ENCODE results near the gene PMPCA. TPM values are rescaled to one million over a fixed set of nuclear protein-coding genes. Genes with fewer than 3 reads are reported as not detected.
A peak's percentile ranks its signal among the peaks of the same experiment; 100 is the strongest.

Gene PMPCA
- total RNA-seq, 2 experiments from 2014 or later: 69.2 to 73.7 TPM

DNA sequence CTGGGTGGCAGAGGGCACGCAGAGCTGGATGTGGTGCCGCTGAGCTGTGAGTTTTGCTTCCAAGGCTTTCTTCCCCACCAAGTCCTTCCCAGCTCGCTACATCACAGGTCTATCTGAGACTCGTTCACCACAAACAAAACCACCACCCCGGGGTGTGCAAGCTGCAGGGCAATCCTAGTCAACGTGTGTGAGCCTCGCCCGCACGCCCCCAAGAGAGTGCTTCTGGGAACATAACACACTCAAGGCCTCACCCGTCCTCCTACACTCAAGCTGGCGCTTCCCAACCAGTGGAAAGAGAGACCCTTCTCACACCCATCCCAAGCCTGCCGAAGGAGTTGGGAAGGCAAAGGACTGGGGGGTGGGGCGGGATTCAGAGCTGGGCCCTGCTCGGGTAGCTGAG is 21.1 kb upstream of the PMPCA start:
- Mint-ChIP-seq H3K4me1 (ENCODE audit: low read depth) (peaks cover 2% of the 10 kb centered on the region), H3K9me3 (no peaks in the 10 kb centered on the region), H3K4me3 (no peak overlapping the region), H3K27ac (no peak overlapping the region), H3K36me3 (ENCODE audit: low read depth) (peaks cover 38% of the 10 kb centered on the region), H3K27me3 (ENCODE audit: low read depth) (no peaks in the 10 kb centered on the region)
- intact Hi-C loops (cut with micrococcal nuclease): no loop called here
- CTCF ChIA-PET: interaction anchor here (0.6 to 1.5 kb wide), 5 partner anchors 8 to 26 kb away, joined by 3 to 5 read pairs (median 3); partner anchors contain the start of gene DNLZ
- DNase-seq: no peak

DNA sequence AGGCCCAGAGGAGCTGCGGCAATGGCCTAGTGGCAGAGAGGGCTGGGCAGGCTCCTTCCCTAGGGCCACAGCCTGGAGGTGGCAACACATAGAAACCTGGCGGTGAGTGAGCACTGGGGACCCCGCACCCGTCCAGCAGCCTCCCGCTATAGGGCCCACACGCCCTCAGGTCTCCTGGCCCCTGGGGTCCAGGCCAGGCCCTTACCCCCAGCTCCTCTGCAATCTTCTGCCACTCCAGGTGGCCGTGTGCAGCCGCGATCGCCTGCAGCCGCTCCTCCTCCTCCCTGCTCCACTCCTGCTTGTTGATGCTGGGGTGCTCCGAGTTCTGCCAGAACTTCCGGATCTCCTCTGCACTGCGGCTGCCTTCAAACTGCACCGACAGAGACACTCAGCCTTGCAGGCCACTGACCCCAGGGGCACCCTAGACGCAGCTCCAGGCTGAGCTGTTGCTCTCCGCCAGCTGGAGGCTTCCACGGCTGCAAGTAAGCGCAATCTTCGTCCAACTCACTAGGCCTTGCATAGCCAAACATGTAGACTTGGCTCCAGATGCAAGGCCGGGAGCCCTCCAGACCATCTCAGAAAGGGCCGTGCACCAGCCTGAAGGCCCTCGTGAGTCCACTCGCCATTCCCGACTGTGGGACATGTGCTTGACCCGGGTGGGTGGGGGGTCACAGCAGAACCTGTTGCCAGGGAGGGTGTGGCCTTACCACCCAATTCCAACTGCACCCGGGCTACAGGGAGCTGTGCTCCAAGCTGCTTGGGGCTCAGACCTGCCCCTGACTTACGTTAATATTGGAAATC is 18.5 kb upstream of the PMPCA start:
- intact Hi-C loops (cut with micrococcal nuclease): no loop called here
- H3K36me3 Mint-ChIP-seq (ENCODE audit: low read depth): peaks cover 34% of the 10 kb centered on the region
- H3K4me1 Mint-ChIP-seq (ENCODE audit: low read depth): peaks cover 1% of the 10 kb centered on the region
- DNase-seq: no peak
- CTCF ChIA-PET: interaction anchor here (0.8 to 1.2 kb wide), 2 partner anchors 11 to 19 kb away, joined by 3 to 4 read pairs; no protein-coding TSS in a partner anchor
- no peaks in the 10 kb centered on the region for H3K27me3 Mint-ChIP-seq (ENCODE audit: low read depth)
- H3K9me3 Mint-ChIP-seq: no peaks in the 10 kb centered on the region
- H3K27ac Mint-ChIP-seq: no peak overlapping the region
- no peak overlapping the region for H3K4me3 Mint-ChIP-seq

DNA sequence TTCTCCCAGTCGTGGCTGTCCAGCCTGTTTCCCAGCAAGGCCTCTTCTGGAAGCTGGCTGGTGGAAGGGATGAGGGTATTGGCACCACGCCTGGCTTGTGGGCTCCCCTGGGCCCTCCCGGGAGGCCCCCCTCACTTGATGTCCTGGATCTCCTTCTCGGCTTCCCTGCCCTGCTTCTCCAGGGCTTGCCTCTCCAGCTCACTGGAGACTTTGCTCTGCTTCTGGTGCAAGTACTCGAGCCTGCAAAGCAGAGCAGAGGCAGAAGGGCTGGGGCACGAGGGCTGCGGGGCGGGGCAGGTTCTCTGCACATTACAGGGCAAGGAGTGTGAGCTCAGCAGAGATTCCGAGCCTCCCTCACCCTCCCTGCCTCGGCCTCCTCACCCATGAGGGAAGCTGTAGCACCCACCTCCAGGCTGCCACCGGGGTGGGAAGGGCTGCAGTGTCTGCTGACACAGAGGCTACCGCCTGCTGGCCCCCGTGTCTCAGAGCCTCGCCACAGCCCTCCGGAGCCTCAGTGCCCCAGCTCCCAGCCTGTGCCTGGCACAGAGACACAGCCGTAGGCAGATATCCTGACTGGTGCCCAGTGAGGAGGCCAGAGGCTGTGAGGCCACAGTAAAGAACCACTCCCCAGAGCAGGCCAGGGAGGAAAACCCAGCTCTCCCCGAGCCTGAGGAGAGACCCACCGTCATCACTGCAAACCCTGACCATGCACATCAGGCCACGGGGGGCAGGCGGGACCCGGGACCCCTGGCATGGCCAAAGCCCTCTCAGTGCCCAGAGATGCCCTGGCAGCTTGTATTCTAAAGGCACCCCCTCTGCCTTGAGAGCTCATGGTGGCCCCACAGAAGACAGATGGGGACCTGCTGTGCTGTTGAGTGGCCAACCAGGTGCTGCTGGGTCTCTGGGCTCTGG is 17.7 kb upstream of the PMPCA start:
- Mint-ChIP-seq H3K9me3 (no peaks in the 10 kb centered on the region), H3K27ac (no peak overlapping the region), H3K4me3 (no peak overlapping the region), H3K4me1 (ENCODE audit: low read depth) (peaks cover 4% of the 10 kb centered on the region), H3K27me3 (ENCODE audit: low read depth) (no peaks in the 10 kb centered on the region), H3K36me3 (ENCODE audit: low read depth) (peaks cover 31% of the 10 kb centered on the region)
- intact Hi-C loops (cut with micrococcal nuclease): no loop called here
- no peak for DNase-seq
- CTCF ChIA-PET: no interaction called here

DNA sequence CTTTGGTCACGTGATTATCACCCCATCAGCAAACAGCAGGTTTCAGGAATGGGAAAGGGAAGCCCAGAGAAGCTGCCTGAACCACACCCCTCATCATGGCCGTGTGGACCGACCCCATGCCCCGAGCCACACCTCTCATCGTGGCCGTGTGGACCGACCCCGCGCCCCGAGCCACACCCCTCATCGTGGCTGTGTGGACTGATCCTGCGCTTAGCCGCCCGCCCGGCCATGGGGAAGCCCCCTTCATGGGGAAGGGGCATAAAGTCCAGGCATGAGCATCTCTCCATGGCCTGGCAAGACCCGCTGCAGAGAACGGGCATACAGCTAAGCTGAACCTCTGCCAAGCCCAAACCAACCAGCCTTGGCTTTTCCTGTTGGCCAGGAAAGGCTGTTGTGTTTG is 16.9 kb upstream of the PMPCA start:
- no peaks in the 10 kb centered on the region for H3K27me3 Mint-ChIP-seq (ENCODE audit: low read depth)
- peaks cover 31% of the 10 kb centered on the region for H3K36me3 Mint-ChIP-seq (ENCODE audit: low read depth)
- peaks cover 10% of the 10 kb centered on the region for H3K4me1 Mint-ChIP-seq (ENCODE audit: low read depth)
- H3K9me3 Mint-ChIP-seq: no peaks in the 10 kb centered on the region
- DNase-seq: no peak
- intact Hi-C loops (cut with micrococcal nuclease): no loop called here
- no peak overlapping the region for H3K4me3 Mint-ChIP-seq
- H3K27ac Mint-ChIP-seq: no peak overlapping the region
- CTCF ChIA-PET: no interaction called here

DNA sequence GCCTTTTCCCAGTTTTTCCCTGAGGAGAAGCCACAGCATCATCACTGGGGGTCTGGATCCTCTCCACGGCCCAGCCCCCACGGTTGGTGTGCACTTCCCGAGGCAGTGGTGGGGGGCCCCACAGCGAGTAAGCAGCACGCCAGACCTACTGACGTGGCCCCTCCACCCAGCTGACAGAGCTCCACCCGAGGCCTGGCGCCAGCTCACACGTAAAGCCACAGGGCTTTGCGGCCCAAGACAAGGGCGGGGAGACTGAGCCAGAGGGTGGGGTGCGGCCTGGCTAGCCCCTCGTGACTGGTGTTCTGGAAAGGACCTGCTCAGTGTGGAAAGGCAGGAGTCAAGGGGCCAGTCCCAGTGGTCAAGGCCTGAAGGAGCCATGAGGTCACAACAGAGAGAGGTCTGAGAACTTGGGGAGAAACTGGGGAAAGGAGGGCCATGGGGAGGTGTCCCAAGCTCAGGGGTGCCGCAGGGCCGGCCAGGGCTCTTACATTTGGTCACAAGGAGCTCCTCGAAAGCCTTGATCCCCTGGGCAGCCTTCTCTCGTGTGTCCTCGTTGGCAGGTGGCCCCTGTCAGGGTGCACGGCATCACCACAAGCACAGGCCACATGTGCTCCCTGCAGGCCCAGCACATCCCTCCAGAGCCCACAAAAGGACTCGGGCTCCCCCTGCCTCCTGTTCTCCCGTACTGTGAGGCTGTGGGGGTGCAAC is 16.0 kb upstream of the PMPCA start:
- no peaks in the 10 kb centered on the region for H3K9me3 Mint-ChIP-seq
- peaks cover 37% of the 10 kb centered on the region for H3K36me3 Mint-ChIP-seq (ENCODE audit: low read depth)
- intact Hi-C loops (cut with micrococcal nuclease): no loop called here
- no peak for DNase-seq
- peak overlapping the region; percentile 30 for H3K27ac Mint-ChIP-seq
- CTCF ChIA-PET: no interaction called here
- peaks cover 18% of the 10 kb centered on the region for H3K4me1 Mint-ChIP-seq (ENCODE audit: low read depth)
- H3K27me3 Mint-ChIP-seq (ENCODE audit: low read depth): no peaks in the 10 kb centered on the region
- no peak overlapping the region for H3K4me3 Mint-ChIP-seq

DNA sequence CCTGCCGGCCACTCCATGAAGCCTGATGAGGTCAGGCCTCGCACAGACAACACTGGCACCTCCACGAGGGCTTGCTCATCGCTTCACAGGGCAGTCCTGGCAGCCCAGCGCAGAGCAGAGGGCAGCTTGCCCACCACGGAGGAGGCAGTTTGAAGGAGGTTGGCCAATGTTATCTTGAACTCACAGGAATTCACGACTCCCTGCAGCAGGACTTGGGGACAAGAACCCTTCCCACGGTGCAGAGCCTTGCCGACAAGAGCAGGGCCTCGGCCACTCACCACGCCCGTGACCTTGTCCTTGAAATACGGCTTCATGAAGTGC is 15.5 kb upstream of the PMPCA start:
- Mint-ChIP-seq H3K9me3 (no peaks in the 10 kb centered on the region), H3K4me1 (ENCODE audit: low read depth) (peaks cover 18% of the 10 kb centered on the region), H3K27ac (peak overlapping the region; percentile 30), H3K4me3 (no peak overlapping the region), H3K27me3 (ENCODE audit: low read depth) (no peaks in the 10 kb centered on the region), H3K36me3 (ENCODE audit: low read depth) (peaks cover 35% of the 10 kb centered on the region)
- CTCF ChIA-PET: no interaction called here
- no peak for DNase-seq
- intact Hi-C loops (cut with micrococcal nuclease): no loop called here

DNA sequence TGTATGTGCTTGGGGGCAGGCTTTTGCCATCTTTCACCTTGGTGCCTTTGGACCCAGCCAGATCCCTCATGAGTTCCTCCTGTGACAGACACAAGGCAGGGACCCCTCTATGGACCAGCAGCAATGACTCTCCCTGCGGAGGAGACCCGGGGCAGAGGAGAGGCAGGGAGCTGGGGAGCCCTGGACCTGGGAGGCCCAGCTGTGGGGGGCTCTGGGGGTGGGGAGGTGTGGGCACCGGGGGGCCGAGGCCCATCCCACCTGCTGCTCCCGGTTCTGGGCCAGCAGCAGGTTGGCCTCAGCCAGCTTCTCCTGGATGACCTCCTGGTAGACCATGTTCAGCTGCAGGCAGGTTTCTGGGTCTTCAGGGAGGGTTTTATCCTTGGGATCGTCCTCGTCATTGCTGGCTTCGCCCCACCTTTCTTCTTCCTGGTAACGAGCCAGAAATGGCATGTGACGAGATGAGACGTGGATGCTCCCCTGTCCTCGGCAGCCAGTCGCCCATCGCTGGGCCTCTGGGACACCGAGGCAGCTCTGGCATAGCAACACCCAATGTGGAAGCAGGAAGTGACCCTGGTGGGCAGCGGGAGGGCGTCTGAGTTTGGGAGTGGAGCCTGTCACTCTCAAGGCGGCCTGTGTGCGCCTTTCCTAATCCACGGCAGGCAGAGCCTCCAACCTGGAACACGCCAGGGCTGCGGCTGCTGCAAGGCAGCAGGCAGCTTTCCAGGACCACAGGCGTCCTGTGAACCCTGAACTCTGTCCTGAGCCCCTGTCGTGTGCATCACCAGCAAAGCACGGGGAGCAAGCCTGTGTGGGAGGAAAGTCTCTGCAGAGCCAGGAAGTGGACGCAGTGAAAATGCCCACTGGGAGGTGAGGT is 14.9 kb upstream of the PMPCA start:
- Mint-ChIP-seq H3K36me3 (ENCODE audit: low read depth) (peaks cover 35% of the 10 kb centered on the region), H3K27ac (no peak overlapping the region), H3K27me3 (ENCODE audit: low read depth) (no peaks in the 10 kb centered on the region), H3K9me3 (no peaks in the 10 kb centered on the region), H3K4me3 (no peak overlapping the region), H3K4me1 (ENCODE audit: low read depth) (peaks cover 19% of the 10 kb centered on the region)
- CTCF ChIA-PET: interaction anchor here (1.4 kb wide), 1 partner anchor 15 kb away, joined by 5 read pairs; no protein-coding TSS in a partner anchor
- intact Hi-C loops (cut with micrococcal nuclease): no loop called here
- no peak for DNase-seq

DNA sequence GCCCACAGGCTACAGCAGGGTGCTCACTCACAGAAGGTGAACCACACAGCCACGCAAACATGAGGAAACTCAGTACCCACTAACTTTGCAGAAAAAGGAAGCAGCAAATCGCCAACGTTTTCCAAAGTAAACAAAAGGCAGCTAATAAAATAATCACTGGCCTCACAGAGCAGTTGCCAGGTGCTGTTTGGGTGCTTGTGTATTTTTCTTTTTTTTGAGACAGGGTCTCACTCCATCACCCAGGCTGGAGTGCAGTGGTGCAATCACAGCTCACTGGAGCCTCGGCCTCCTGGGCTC is 14.3 kb upstream of the PMPCA start:
- H3K36me3 Mint-ChIP-seq (ENCODE audit: low read depth): peaks cover 34% of the 10 kb centered on the region
- intact Hi-C loops (cut with micrococcal nuclease): no loop called here
- no peak for DNase-seq
- no peaks in the 10 kb centered on the region for H3K9me3 Mint-ChIP-seq
- H3K27ac Mint-ChIP-seq: no peak overlapping the region
- H3K27me3 Mint-ChIP-seq (ENCODE audit: low read depth): no peaks in the 10 kb centered on the region
- H3K4me1 Mint-ChIP-seq (ENCODE audit: low read depth): peaks cover 25% of the 10 kb centered on the region
- H3K4me3 Mint-ChIP-seq: no peak overlapping the region
- CTCF ChIA-PET: interaction anchor here (1.4 kb wide), 1 partner anchor 15 kb away, joined by 5 read pairs; no protein-coding TSS in a partner anchor

DNA sequence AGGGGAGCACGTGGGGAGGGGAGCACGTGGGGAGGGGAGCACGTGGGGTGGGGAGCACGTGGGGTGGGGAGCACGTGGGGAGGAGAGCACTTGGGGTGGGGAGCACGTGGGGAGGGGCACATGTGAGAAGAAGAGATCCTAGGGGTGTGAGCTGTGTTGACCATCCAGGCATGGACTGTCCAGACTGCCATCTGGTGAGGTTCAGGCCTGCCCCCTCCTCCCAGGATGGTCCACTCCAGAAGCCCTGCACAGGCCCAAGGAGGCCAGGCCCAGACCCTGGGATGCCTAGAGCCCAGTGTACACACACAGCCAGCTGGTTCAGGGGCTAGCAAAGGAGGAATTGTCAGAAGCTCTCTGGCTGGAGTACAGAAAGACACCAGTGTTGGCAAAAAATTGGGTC is 12.8 kb upstream of the PMPCA start:
- CTCF ChIA-PET: interaction anchor here (1.0 to 1.1 kb wide), 2 partner anchors 9 to 12 kb away, joined by 3 read pairs; no protein-coding TSS in a partner anchor
- no peak for DNase-seq
- Mint-ChIP-seq H3K4me3 (no peak overlapping the region), H3K27me3 (ENCODE audit: low read depth) (no peaks in the 10 kb centered on the region), H3K36me3 (ENCODE audit: low read depth) (peaks cover 41% of the 10 kb centered on the region), H3K4me1 (ENCODE audit: low read depth) (peaks cover 35% of the 10 kb centered on the region), H3K9me3 (no peaks in the 10 kb centered on the region), H3K27ac (no peak overlapping the region)
- intact Hi-C loops (cut with micrococcal nuclease): no loop called here

DNA sequence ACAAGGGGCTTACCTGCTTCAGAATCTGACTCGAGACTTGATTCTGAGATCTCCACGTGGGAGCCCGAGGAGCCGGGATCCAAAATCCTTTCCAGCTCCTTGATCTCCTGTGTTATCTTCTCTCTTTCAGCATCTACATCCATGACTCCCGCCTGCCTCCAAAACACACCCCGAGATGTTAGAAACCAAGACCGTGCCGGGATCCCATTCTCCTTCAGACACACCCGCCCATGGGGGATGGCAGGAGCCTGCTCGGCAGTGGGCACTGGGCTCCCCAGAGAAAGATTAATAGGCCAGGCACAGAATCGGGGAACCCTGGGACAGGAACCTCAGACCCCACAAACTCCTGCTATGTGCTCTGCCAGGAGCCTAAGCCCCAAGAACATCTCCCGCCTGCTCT is 12.2 kb upstream of the PMPCA start:
- Mint-ChIP-seq H3K27me3 (ENCODE audit: low read depth) (no peaks in the 10 kb centered on the region), H3K4me3 (peak overlapping the region; percentile 78), H3K36me3 (ENCODE audit: low read depth) (peaks cover 42% of the 10 kb centered on the region), H3K9me3 (no peaks in the 10 kb centered on the region), H3K4me1 (ENCODE audit: low read depth) (peaks cover 37% of the 10 kb centered on the region), H3K27ac (peak overlapping the region; percentile 41)
- no peak for DNase-seq
- intact Hi-C loops (cut with micrococcal nuclease): no loop called here
- CTCF ChIA-PET: interaction anchor here (0.6 to 1.1 kb wide), 3 partner anchors 9 to 29 kb away, joined by 3 read pairs; no protein-coding TSS in a partner anchor

DNA sequence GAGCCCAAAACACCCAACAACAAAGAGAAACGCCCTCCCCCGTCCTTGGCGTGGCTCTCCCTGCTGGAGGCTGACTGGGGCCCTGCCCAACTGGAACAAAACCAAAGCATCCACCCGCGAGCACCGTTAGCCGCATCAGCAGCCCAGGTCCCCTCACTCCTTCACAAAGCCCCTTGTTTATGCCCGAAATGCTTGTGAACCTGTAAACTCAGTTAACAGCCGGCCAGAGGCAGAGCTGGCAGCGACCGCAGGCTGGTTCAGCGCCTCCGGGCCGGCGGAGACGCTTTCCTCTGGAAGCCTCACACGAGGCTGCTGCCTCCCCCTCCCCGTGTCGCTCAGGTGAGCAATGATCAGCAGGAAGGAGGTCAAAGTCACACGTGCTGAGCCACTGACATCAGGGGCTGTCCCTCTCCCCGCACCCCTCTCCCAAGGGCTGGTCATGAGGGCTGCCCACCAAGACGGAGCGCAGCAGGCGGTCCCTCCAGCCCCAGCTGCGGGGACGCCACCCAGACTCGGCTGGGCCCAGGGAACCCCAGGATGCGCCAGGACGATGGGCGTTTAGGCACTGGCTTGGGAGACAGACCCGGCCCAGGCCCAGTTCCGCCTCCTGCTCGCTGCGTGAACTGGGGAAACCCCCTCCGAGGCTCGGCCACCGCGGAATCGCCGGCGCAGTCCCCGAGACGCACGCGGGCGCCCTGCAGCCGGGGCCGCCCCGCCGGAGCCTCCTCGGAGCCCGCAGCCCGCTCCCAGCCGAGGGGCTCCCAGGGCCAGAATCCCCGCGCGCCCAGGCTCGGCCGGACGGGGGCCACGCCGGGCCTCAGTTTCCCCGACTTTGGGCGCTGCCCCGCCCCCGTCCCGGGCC is 11.1 kb upstream of the PMPCA start:
- peaks cover 48% of the 10 kb centered on the region for H3K36me3 Mint-ChIP-seq (ENCODE audit: low read depth)
- CTCF ChIA-PET: interaction anchor here (0.7 to 1.5 kb wide), 2 partner anchors 10 to 36 kb away, joined by 3 read pairs; partner anchors contain the start of gene DNLZ
- no peaks in the 10 kb centered on the region for H3K9me3 Mint-ChIP-seq
- H3K4me3 Mint-ChIP-seq: peak overlapping the region; percentile 78
- H3K27me3 Mint-ChIP-seq (ENCODE audit: low read depth): no peaks in the 10 kb centered on the region
- H3K4me1 Mint-ChIP-seq (ENCODE audit: low read depth): peaks cover 48% of the 10 kb centered on the region
- peak overlapping the region; percentile 43 for H3K27ac Mint-ChIP-seq
- intact Hi-C loops (cut with micrococcal nuclease): loop anchor here (1.0 to 5.0 kb wide), 6 partner anchors 11 to 688 kb away; partner anchors contain the start of genes CAMSAP1, ENTR1, MAN1B1 and PMPCA
- peak; percentile 58 for DNase-seq
